HG02973 (cell line): ENCODE measurements around the gene SV2B.
"Not testable (repeated sequence)": the region's sequence is repeated elsewhere in the genome, so short reads cannot be mapped to it uniquely, and the experiment has no call there.

Source experiments
- ATAC-seq: cut with Tn5 transposase; IDR thresholded peaks from one replicate; pipeline ENCODE4 v1.9.1; 2021; ENCODE audit warnings: moderate library complexity; ENCODE audit not compliant: unreplicated experiment

The SV2B gene

GRCh38 chr15:91304210-91304609, 204.2 kb downstream of the SV2B start:
- ATAC-seq: no peak

DNA sequence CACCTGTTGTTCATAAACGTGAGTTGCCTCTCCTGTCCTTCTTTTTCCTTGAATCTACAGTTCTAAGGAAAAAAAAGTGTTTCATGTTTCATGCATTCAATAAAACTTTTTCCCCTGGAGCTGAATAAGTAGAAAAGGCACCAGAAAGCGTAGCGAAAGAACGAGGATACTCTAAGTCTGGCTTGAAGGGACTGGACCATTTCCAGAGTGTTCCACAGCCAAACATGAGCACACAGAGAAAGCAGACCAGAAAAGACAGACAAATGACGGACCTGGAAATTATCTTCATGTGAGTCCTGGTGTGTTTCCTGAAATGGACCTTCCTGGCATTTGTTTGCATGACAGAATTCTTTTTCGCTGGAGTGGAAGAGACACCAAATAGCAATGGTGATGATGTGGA, 204.7 kb downstream of the SV2B start:
- no peak for ATAC-seq

- no peak for ATAC-seq
Measured at GRCh38 chr15:91306144-91306543, 206.1 kb downstream of the SV2B start.

DNA sequence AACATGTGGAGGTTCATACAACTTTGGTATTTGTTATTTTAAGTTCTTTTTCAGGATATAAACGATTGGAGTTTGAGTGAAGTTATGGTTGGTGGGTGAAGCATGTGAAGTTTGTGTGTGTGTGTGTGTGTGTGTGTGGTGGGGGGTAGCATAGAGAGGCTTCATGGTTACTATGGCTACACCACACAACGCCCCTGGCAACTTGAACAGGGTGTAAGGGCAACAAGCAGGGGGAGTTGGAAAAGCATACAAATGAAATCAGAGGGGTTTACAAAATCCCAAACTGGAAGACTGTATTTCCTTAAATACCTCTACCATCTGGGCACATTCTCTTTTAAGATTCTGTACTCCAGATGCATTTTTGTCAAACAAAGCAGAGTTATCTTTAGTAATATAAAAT, 207.5 kb downstream of the SV2B start:
- no peak for ATAC-seq

DNA sequence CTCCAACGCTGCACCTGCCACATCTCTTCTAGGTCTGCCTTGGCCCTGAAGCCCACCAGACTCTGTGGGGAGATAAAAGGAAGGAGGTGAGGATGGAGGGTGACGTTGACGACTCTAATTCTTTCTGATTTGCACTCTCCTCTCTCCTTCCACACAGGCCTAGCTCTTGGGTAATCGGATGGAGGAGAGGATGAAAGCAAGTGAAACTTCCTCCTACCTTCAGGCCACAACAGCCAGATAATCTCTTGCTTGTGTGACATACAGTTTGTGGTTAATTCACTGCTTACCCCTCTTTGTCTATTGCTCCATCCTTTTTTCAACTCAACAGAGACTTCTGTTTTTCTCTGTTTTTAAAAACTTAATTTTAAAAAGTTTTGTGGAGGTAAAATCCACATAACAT, 208.1 kb downstream of the SV2B start:
- ATAC-seq: no peak

GRCh38 chr15:91308855-91309254, 208.8 kb downstream of the SV2B start:
- no peak for ATAC-seq

- ATAC-seq: no peak
Measured at GRCh38 chr15:91311986-91312385, 211.9 kb downstream of the SV2B start.

- ATAC-seq: no peak
Measured at GRCh38 chr15:91316126-91316525, 216.1 kb downstream of the SV2B start.

GRCh38 chr15:91318516-91318915, 218.5 kb downstream of the SV2B start:
- no peak for ATAC-seq

DNA sequence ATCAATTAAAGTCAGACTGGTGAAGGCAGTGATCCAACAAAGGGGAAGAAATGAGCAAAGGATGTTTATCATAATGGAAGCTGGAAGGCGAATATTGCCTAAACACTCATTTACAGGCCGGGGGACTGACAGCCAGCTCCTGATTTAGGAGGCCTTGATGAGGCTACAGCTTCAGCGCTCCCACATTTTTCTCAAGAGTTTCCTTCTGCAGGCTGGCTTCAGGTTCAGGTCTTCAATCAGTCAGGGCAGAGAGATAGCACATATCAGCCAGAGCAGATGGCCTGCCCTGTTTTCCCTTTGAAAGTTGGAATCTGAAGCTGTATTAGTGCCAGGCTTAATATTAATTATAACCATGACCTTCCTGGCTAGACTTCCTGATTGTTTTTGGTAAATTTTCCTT, 218.9 kb downstream of the SV2B start:
- ATAC-seq: no peak

GRCh38 chr15:91319371-91320059, 219.5 kb downstream of the SV2B start:
- no peak for ATAC-seq

DNA sequence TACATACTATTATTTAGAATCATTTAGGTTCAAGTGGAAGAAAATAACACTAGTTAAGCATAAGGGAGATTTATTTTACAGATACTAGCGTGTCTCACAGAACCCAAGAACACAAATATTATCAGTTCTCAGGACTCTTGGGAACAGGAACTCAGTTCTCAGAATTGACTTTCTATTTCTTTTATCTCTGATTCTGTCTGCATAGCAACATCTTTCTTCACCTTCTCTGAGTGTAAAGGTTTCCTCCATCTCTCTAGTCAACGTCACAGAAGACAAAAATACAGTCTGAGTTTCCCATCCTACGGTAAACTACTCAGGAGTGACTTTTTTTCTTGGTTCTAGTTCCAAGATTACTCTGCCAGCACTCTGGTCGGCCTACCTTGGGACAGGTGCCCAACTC, 220.0 kb downstream of the SV2B start:
- ATAC-seq: no peak

- ATAC-seq: no peak
Measured at GRCh38 chr15:91329914-91330313, 229.9 kb downstream of the SV2B start.

GRCh38 chr15:91331581-91331980, 231.5 kb downstream of the SV2B start:
- no peak for ATAC-seq

DNA sequence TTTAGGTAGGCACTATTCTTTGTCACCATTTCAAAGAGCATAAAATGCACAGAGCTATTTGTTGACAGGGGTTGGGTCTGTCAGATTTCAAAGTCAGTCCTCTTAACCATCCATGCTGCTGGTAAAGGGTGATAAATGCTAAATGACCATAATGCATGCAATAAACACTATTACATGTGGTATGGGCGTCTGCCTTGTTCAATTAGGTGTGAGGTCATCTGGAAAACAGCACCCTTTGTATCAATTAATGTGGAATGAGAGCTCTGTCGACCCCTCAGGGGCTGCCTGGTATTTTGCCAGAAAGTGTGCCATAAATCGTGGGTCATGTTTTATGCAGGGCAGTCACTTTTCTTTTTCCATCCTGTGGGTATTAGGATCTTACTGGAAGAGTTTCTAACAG, 235.6 kb downstream of the SV2B start:
- no peak for ATAC-seq

DNA sequence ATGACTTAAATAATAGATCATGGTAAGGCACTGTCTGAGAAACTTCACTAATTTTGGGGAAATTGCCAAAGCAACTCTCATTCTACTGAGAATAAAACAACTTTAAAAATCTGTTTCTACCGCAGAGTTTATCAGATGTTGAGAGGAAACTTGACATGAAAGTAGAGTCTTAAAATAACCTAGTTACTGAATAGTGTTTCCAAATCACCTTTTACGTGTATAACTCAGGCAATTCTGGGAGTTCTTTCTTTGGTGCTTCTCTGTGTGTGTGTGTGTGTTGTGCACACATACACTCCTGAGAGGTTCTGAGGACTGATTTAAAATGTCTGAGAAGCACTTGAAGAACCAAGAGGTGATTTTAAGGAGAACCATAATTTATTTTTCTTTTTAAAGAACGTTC, 236.6 kb downstream of the SV2B start:
- no peak for ATAC-seq

GRCh38 chr15:91338766-91339165, 238.7 kb downstream of the SV2B start:
- ATAC-seq: no peak

DNA sequence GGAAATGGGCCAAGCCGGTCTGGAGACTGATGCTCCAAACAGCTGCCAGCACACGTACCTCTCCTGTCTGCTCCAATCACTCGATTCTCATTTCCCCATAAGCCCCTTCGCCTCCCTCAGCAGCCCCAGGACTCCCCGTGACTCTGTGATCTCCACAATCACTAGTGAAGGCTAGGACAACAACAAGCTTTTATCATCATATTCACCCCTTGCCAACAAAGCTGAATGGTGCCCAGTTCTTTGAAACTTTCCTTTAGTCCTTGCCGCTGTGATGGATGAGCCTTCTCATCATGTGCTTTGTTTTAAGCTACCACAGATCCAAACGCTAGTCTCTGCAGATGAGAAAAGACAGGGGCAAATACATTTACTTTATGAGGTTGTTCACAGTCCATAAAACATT, 242.0 kb downstream of the SV2B start:
- ATAC-seq: no peak

- not testable (repeated sequence) for ATAC-seq
Measured at GRCh38 chr15:91344912-91345311, 244.9 kb downstream of the SV2B start.

- no peak for ATAC-seq
Measured at GRCh38 chr15:91345736-91346135, 245.7 kb downstream of the SV2B start.

- ATAC-seq: no peak
Measured at GRCh38 chr15:91346259-91346658, 246.2 kb downstream of the SV2B start.

GRCh38 chr15:91348752-91349500, 248.9 kb downstream of the SV2B start:
- ATAC-seq: no peak
